ENCODE measurements around the gene MYG1.

DNA sequence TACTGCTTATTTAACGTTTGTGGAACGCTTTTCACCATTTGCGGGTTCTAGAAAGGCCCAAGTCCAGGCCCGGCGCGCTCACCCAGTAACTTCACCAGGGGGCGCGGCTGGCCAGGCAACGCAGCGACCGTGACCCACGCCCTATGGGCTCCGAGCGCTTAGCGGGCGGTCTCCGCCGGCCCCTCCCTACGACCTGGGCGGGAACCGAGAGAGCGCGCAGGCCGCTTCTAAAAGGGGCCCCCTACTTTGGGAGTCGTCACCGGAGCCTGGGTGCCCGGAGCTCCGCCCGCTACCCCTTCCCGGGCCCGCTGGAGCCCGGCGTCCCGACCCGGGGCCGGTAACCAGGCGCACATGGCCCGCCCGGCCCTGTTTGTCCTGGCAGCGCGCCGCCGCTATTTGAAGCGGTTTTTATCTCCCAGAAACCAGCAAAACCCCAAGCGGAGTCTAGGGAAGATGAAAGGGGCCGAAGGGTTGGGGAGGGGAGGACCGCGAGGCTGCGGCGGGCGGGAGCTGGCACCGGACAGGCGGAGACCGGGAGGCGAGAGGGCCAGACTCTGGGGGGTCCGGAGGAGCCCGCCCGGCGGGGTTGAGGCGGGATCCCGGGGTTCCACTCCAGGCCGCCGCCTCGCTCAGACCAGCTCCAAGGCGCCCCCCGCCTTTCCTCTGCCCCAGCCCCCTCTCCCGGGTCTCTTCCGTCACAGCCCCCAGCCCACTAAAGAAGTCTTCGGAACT is 25.4 kb downstream of the MYG1 start:
- no peak for TF ChIP-seq CHD4 (IDR thresholded peaks at IDR 0.05; ENCODE audit: borderline replicate concordance)
- no peak for TF ChIP-seq ZNF302 (CRISPR knock-in tag; IDR thresholded peaks at IDR 0.05)
- TF ChIP-seq, protein P1, sequence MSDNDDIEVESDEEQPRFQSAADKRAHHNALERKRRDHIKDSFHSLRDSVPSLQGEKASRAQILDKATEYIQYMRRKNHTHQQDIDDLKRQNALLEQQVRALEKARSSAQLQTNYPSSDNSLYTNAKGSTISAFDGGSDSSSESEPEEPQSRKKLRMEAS (IDR thresholded peaks at IDR 0.05) = peak; percentile 83
- TF ChIP-seq HDAC2 (IDR thresholded peaks at IDR 0.05) = no peak; the same call in 1 of the 2 replicates
- no peak for TF ChIP-seq HOXA7 (CRISPR knock-in tag; IDR thresholded peaks at IDR 0.05)

Measured in A549 (cell line).